GM12873 (cell line): ENCODE data around the gene CCBE1.

ENCODE experiments used
- TF ChIP-seq, protein P1 (sequence below): IDR thresholded peaks from 2 replicates; pipeline ENCODE4 v1.5.1; 2012; ENCODE audit warnings: low read depth, mild to moderate bottlenecking, moderate library complexity, low read length, control low read depth; ENCODE audit not compliant: insufficient read depth; ENCODE audit errors: missing control alignments

CCBE1 gene

DNA sequence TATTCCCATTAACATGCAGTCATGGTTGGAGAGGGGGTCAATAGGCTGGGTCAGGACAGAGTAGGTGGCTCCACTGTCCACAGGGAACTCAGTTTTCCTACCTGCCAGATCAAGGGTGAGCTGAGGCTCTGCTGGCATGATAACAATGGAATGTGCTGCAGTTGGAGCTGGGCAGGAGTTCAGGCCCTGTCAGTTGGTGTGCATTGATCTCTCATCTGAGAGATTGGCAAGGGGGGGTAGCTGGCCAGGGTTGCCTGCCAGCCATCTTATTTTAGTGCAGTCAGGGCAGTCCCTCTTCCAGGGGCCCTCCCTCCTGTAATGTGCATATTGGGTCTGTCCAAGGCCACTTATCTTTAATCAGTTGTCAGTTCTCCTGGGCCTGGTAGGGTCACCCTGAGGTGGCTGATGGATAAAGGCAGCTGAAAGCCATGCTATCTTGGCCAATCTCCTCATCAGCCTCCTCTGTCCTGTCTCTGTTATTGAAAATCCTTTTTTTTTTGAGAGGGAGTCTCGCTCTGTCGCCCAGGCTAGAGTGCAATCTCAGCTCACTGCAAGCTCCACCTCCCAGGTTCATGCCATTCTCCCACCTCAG lies 38.1 kb upstream of the CCBE1 start:
- TF ChIP-seq, protein P1, sequence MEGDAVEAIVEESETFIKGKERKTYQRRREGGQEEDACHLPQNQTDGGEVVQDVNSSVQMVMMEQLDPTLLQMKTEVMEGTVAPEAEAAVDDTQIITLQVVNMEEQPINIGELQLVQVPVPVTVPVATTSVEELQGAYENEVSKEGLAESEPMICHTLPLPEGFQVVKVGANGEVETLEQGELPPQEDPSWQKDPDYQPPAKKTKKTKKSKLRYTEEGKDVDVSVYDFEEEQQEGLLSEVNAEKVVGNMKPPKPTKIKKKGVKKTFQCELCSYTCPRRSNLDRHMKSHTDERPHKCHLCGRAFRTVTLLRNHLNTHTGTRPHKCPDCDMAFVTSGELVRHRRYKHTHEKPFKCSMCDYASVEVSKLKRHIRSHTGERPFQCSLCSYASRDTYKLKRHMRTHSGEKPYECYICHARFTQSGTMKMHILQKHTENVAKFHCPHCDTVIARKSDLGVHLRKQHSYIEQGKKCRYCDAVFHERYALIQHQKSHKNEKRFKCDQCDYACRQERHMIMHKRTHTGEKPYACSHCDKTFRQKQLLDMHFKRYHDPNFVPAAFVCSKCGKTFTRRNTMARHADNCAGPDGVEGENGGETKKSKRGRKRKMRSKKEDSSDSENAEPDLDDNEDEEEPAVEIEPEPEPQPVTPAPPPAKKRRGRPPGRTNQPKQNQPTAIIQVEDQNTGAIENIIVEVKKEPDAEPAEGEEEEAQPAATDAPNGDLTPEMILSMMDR, result no peak

DNA sequence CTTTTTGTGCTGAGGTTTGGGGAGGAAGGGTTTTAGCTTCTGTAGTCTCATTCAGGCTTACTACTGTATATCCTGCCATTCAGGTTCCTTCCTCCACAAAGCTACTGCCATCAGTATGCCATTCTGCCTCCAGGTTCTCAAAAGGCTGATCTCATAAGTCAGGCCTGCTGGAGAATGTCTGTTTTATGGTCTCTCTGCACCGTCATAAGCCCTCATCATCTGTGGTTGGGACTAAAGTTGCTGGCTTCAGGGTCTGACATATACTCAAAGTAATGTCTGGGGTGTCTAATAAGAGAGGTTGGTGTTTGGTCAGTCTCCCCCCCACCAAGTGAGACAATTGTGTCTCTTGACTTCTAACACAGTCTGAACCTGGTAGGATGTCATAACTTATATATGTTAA lies 36.2 kb upstream of the CCBE1 start:
- TF ChIP-seq, protein P1, result no peak

DNA sequence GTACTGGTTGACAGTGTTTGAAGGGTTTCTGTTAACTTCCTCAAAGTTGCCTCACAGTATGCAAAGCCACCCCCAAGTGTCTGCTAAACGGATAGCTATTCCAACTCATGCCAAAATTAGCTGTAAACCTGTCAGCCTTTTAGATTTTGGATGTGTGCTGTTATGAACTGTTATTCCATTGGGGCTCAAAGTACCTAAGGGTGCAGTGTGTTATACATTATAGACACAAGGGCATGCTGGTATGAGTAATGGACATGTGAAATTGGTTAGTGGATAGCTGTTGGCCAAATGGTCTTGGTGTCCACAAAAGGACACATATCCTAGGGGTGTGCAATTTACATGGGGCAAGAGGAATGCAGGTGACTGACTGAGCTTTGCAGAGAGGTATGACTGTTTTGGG lies 33.7 kb upstream of the CCBE1 start:
- TF ChIP-seq, protein P1, result no peak

DNA sequence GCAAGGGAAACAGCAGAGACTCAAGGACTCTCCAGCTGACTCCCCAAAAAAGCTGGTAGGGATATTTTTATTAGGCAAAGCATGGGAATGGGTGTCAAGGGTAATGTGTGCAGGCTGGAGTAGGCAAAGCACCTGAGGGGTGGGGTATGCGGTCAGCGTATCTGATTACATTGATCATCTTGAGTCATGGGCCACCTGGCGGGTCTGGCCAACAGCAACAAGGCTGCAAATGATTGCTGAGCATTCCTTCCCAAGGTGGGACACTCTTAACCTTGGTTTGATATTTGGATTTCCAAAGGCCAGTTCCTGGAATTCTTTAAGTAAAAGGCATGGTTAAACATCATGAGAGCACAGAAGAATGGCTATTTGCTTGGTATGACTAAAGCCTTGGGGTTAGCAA lies 32.6 kb upstream of the CCBE1 start:
- TF ChIP-seq, protein P1, result no peak

DNA sequence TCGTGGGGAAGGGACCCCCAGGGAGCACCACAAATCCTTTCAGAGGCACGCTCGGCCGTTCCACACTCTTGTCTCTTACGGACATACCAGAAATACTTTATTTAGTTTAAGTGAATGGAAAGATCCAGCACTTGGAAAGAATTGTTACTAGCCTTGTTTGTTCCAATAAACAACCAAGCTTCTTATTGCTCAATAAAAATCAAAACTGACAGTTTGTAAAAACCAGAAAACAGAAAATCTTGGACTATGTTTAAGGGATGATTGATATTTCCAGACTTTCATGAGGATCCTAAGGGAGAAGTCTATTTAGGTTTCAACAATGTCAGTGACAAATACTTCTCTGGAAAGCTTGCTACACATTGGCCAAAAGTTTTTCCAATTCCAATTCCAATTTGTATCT lies 31.6 kb upstream of the CCBE1 start:
- TF ChIP-seq, protein P1, result no peak

DNA sequence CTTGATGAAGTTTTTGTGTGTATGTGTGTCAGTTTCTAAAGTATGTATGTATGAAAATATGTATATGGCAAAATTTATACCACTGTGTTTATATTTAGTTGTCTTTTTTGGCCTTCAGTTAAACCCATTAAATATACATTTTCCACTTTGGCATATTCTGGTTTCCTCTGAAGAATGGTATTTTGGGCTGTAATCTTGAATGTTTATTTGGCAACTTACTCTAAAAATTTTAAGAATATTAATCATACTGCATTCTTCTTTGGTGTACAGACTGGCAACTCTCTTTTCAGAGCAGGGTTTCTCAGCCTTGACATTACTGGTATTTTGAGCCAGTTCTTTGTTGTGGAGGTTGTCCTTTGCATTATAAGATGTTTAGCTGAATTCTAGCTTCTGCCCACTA lies 27.9 kb upstream of the CCBE1 start:
- TF ChIP-seq, protein P1, result no peak

DNA sequence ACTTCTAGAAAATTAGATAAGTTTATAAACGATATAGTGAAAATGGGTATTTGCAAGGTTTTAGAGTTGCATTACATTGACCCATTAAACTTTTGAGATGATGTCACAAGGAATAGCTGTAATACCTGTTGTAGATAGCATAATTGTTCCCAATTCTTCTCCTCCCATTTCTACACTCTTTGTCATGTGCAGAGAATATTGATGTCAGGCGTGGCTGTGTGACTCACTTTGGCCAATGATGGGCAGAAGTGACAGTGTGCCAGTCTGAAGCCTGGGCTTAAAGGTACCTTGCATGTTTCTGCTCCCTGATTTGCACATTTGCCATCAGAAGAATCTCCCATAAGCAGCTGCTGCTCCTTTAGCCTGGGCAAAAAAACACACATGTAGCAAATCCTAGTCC lies 26.9 kb upstream of the CCBE1 start:
- TF ChIP-seq, protein P1, result no peak
